Fibroblast of peridontal ligament (primary cell): ENCODE data around the gene TMEM25.
"Not testable (repeated sequence)": the region's sequence is repeated elsewhere in the genome, so short reads cannot be mapped to it uniquely, and the experiment has no call there.

Experiments used
- DNase-seq: peaks from one replicate; pipeline ENCODE4 v3.0.0-alpha.2; 2010; ENCODE audit errors: extremely low read depth

The TMEM25 gene

DNA sequence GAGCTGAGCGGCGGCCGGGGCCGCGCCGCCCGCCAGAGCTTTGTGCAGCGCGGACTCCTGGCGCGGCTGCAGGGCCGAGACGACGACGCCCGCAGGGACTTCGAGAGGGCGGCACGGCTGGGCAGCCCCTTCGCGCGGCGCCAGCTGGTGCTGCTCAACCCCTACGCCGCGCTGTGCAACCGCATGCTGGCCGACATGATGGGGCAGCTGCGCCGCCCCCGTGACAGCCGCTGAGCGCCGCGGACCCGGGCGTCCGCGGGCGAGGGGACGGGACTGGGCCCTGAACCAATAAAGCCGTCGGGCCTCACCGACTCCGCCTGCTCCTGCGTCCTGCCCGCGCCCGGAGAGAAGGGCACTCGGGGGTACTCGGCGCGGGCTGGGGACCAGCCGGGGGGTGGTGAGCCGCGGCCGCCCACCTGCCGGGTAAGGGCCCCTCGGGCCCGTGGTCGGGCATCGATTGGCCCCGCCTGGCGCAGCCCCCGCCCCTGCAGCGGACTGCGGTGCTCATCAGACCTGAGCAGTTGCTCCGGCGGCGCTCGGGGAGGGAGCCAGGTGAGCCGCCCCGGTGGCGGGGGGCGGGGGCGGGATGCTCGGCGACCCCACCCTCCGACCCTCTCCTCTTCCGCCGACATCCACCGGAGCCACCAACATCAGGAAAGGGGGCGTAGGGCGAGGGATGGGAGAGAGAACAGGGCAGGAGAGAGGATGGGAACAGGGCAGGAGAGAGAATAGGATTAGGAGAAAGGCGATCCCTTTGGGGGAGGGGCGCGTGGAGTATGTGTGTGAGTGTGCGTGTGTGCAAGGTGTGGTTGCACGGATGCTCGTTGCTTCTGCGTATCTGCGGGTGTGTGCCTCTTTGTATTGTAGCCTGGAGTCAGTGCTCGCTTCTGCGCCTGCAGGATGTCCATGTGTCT lies at the start of gene TMEM25:
TMEM25 (plus strand) TSS at position 510 of the 914 bp plus-strand sequence. CDS start 610 bp downstream, outside the sequence.
- DNase-seq: peak; percentile 12

DNA sequence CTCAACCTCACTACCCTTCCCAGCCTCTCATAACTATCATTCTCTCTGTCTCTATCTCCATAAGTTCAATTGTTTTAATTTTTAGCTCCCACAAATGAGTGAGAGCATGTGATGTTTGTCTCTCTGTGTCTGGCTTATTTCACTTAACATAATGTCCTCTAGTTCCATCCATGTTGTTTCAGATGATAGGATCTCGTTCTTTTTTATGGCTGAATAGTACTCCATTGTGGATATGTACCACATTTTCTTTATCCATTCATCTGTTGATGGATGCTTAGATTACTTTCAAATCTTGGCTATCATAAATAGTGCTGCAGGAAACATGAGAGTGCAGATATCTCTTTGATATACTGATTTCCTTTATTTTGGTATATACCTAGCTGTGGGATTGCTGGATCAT lies 49.8 kb upstream of the TMEM25 start:
- not testable (repeated sequence) for DNase-seq

DNA sequence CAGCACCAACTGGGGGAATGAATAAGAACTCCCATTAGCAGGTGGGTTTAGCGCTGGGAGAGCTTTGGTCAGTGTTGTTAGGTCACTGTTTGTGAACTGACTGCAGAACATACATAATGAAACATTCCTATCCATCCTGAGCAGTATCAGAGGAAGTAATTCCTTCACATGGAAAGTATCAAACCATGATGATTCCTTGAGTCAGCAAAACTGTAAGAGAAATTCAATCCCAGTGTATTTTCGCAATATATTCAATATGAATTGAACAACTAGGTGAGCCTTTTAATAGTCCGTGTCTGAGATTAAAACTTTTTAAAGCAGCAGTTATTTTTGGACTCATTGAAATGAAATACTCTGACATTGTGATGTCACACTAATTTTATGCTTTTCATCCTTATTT lies 46.6 kb upstream of the TMEM25 start:
- DNase-seq: no peak

DNA sequence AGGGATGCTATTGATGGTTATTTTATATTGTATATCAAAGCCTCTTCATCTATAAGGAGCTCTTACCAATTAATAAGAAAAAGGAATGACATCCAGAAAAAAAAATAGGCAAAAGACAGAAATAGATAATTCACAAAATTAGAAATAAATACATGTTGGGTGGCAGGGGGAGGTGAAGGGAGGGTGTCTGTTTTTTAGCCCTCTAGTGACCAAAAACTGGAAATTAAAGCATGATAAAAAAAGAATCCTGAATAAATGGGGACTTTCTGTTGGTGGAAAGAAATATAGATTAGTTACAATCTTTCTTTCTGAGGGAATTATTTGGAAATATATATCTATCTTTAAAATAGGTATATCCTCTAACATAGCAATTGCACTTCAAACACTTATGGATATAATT lies 45.7 kb upstream of the TMEM25 start:
- DNase-seq: no peak

DNA sequence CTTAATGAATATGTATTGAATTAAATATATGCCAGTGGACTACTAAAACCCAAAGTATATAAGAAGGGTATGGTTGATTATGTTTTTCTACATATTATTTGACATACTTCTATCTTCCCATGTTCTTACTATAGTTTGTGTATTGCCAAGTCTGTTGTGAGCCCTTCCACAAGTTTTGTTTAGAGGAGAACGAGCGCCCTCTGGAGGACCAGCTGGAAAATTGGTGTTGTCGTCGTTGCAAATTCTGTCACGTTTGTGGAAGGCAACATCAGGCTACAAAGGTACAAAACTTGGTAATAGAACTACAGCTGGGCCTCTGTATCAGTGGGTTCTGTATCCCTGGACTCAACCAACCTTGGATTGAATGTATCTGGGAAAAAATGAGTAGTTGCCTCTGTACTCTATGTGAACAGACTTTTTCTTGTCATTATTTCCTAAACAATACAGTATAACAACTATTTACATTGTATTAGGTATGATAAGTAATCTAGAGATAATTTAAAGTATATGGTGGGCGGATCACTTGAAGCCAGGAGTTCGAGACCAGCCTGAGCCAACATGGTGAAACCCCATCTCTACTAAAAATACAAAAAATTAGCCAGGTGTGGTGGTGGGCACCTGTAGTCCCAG lies 42.4 kb upstream of the TMEM25 start:
- peak; percentile 88 for DNase-seq

DNA sequence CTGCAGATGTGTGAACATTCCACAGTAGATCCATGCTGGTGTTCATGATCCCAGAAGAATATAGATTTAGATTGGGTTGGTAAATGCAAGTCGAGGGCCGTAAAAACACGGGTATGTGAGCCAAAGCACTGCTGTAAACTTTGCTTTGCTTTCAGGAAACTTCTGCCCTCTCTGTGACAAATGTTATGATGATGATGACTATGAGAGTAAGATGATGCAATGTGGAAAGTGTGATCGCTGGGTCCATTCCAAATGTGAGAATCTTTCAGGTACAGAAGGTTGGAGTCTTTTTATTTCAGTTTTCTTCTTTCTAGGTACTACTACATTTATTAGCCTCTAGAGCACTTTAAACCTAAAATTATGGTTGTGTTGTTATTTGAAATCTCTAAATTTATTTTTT lies 40.0 kb upstream of the TMEM25 start:
- DNase-seq: no peak

DNA sequence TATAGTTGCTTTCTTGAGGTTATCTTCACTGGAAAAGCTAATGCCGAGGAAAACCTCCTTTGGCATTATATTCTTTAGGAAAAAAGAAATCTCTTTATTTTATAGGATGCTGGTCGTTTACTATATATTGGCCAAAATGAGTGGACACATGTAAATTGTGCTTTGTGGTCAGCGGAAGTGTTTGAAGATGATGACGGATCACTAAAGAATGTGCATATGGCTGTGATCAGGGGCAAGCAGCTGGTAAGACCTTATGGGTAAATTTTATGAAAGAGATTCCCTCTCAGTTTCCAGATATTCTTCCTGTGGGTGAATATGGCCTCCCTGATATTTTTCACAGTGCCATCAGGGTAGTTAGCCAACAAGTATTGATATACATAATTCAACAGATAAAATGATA lies 33.2 kb upstream of the TMEM25 start:
- DNase-seq: peak; percentile 57

DNA sequence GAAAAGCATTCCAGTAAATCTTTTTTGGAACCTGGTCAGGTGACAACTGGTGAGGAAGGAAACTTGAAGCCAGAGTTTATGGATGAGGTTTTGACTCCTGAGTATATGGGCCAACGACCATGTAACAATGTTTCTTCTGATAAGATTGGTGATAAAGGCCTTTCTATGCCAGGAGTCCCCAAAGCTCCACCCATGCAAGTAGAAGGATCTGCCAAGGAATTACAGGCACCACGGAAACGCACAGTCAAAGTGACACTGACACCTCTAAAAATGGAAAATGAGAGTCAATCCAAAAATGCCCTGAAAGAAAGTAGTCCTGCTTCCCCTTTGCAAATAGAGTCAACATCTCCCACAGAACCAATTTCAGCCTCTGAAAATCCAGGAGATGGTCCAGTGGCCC lies 27.8 kb upstream of the TMEM25 start:
- DNase-seq: no peak

DNA sequence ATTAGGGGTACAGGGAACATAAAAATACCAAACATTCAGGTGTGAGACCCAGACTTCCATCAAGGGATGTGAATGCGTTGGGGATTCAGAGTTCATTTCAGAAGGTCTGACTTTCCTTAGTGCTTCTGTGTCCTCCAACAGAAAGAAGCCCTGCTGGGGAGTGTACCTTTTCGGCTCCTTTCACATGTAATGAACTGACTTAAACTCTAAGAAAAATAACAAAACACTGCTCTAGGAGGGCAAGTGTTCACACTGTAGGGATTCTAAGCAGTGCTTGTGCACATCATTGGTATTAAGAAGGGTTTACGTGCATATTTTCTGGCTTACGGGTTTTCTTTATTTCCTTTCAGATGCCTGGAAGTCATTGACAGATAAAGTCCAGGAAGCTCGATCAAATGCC lies 19.4 kb upstream of the TMEM25 start:
- DNase-seq: no peak

DNA sequence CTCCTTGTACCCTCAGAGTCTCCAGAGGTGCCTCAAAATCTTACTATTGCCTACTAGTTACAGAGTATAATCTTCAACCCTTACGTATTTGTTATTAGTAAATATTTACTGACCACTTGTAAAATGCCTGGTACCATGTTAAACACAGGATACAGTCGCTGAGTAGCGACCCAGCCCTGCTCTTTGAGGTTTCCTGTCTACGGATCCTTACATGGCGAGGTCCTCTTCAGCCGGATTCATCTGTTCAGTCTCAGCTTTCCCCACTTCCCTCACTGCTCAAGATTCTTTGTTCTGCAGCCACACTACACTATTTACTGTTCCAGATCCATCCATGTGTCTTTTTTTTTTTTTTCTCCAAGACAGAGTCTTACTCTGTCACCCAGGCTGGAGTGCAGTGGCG lies 16.9 kb upstream of the TMEM25 start:
- no peak for DNase-seq

DNA sequence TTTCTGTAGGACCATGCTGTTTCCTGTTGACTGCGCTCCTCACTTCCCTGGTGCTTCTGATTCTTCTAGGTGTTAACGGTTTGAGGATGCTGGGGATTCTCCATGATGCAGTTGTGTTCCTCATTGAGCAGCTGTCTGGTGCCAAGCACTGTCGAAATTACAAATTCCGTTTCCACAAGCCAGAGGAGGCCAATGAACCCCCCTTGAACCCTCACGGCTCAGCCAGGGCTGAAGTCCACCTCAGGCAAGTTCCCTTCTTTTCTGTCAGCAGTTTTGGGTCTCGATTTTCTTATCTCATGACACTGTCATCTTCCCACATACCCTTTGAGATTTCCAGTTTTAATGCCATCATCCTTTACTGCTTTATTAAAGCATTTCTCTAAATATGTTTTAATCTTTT lies 11.4 kb upstream of the TMEM25 start:
- DNase-seq: no peak

DNA sequence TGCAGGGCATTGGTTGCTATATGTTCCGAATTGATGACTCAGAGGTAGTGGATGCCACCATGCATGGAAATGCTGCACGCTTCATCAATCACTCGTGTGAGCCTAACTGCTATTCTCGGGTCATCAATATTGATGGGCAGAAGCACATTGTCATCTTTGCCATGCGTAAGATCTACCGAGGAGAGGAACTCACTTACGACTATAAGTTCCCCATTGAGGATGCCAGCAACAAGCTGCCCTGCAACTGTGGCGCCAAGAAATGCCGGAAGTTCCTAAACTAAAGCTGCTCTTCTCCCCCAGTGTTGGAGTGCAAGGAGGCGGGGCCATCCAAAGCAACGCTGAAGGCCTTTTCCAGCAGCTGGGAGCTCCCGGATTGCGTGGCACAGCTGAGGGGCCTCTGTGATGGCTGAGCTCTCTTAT lies 9.1 kb upstream of the TMEM25 start:
- DNase-seq: no peak

DNA sequence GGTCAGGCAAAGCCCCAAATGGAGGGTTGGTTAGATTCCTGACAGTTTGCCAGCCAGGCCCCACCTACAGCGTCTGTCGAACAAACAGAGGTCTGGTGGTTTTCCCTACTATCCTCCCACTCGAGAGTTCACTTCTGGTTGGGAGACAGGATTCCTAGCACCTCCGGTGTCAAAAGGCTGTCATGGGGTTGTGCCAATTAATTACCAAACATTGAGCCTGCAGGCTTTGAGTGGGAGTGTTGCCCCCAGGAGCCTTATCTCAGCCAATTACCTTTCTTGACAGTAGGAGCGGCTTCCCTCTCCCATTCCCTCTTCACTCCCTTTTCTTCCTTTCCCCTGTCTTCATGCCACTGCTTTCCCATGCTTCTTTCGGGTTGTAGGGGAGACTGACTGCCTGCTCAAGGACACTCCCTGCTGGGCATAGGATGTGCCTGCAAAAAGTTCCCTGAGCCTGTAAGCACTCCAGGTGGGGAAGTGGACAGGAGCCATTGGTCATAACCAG lies 8.4 kb upstream of the TMEM25 start:
- peak; percentile 12 for DNase-seq

DNA sequence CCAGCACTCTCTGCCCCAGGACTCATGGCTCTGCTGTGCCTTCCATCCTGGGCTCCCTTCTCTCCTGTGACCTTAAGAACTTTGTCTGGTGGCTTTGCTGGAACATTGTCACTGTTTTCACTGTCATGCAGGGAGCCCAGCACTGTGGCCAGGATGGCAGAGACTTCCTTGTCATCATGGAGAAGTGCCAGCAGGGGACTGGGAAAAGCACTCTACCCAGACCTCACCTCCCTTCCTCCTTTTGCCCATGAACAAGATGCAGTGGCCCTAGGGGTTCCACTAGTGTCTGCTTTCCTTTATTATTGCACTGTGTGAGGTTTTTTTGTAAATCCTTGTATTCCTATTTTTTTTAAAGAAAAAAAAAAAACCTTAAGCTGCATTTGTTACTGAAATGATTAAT lies 6.6 kb upstream of the TMEM25 start:
- DNase-seq: no peak

DNA sequence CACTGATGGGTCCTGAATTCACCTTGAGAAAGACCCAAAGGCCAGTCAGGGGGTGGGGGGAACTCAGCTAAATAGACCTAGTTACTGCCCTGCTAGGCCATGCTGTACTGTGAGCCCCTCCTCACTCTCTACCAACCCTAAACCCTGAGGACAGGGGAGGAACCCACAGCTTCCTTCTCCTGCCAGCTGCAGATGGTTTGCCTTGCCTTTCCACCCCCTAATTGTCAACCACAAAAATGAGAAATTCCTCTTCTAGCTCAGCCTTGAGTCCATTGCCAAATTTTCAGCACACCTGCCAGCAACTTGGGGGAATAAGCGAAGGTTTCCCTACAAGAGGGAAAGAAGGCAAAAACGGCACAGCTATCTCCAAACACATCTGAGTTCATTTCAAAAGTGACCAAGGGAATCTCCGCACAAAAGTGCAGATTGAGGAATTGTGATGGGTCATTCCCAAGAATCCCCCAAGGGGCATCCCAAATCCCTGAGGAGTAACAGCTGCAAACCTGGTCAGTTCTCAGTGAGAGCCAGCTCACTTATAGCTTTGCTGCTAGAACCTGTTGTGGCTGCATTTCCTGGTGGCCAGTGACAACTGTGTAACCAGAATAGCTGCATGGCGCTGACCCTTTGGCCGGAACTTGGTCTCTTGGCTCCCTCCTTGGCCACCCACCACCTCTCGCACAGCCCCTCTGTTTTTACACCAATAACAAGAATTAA lies 6.1 kb upstream of the TMEM25 start:
- peak; percentile 12 for DNase-seq

DNA sequence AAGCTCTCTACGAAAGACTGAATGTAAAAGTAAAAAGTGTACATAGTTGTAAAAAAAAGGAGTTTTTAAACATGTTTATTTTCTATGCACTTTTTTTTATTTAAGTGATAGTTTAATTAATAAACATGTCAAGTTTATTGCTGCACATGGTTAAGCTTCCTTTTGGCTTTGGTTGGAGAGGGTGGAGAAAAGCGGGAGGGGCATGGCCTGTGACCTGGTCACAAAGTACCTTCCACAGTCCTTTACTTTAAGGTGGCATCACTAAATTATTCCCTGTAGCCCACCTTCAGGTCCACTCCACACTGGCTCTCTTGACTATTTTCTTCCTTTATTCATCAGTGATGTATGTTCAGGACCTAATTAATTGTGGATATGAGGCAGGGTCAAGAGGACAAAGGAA lies 4.3 kb upstream of the TMEM25 start:
- no peak for DNase-seq

DNA sequence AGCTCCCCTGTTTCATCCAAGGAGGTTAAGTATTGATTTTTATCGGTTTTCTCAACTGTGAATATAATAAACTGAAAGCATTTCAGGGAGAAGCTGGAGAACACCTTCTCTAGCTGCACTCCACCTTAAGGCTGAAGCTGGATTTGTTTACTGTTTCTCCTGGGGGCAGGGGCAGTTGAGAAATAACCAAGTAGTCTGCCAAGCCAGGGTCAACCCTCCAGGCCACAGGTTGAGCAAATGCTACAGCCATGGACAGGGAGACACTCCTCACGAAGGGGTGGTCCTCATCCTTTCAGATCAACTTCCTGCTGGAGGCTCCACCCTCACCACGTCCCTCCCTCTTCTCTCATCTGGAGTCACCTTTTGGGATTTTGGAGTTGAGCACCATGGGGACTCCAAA lies 3.9 kb upstream of the TMEM25 start, which contains the start of gene TTC36:
TTC36 (plus strand) TSS at position 366 of the 400 bp plus-strand sequence; CDS start at position 387, 21 bp downstream.
- DNase-seq: no peak

DNA sequence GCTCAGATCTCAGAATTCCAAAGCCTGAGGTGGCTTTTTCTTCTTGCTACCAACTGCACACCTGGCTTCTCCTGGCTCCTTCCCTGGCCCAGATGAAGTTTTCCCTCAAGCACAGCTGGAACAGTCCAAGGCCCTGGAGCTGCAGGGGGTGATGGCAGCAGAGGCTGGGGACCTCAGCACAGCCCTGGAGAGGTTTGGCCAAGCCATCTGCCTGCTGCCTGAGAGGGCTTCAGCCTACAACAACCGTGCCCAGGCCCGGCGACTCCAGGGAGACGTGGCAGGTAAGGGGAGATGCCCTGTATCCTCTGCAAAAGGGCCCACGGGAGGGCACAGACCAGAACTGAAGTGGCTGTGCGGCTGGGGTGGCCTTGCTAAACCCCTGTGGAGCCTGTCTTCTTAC lies 2.5 kb upstream of the TMEM25 start:
- DNase-seq: no peak

DNA sequence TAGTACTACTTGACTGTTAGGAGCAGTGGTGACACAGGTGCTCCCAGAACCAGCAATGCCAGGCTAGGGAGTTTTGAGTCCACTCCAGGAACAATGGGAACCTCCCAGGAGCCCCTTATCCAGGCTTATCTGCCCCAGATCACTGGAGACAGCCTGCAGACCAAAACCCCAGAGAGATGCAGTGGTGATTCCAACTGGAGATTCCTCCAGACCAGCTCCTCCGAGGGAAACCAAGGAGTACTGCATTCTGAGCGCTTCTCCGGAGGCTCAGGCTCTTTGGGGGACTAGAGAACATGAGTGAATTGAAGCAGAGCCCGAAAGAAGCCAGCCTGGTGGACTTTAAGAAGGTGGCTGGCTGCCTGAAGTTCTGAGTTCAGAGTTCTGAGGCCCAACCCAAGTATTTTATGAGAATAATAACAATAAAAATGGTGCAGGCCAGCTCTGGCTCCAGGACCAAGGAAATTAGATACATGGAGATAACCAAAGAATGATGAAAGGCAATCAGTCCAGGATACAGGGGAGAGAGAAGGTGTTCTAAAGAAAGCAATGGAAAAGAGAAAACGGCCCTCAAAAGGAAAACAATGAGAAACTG lies 1.3 kb upstream of the TMEM25 start:
- DNase-seq: no peak

DNA sequence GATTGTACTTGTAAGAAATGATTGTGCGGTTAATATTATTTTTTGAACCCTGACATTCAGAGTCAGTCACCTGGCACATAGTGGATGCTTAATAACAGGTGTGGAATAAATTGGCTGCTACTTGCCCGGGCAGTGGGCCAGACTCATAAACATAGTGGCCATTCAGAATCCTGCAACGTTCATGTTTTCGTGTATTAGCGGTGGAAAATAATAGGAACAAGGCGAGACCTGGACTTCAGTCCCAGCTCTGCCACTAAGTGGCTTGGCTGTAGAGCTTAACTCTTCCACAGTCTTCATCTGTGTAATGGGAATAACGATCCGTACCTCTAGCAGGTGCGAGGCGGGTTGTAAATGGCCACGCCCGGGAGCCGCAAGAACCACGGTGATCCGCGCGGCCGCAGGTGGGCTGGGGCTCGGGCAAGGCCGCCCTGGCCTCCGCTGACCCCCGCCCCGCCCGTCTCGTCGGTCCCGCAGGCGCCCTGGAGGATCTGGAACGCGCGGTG lies 761 bp upstream of the TMEM25 start:
- no peak for DNase-seq

DNA sequence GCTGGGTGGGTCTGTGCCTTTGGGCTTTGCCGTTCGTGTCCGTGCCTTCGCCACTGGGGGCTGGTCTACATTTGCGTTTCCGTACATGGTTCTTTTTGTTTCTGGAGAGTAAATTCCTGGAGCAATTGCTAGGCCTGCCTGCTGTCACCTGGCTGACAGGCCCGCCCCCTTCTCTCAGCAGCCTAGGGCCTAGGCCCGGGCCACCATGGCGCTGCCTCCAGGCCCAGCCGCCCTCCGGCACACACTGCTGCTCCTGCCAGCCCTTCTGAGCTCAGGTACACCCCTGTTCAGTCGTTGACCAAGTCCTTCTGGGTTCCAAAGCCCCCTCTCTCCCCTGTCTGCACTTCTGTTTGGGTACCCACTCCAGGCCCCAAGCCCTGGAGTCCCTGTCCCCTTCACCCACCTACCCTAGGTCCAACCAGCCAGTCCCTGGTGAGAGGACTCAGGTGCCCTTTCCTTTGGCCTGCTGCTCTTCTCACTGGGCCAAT lies 649 bp downstream of the TMEM25 start:
- no peak for DNase-seq

DNA sequence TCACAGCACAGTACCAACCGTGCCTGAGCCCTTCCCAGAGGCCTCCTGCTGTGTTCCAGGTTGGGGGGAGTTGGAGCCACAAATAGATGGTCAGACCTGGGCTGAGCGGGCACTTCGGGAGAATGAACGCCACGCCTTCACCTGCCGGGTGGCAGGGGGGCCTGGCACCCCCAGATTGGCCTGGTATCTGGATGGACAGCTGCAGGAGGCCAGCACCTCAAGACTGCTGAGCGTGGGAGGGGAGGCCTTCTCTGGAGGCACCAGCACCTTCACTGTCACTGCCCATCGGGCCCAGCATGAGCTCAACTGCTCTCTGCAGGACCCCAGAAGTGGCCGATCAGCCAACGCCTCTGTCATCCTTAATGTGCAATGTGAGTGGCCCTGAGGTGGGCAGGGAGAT lies 1.1 kb downstream of the TMEM25 start:
- no peak for DNase-seq
